Measurements from ENCODE around the gene MUC6.
A peak's percentile ranks its signal among the peaks of the same experiment; 100 is the strongest.

The MUC6 gene

DNA sequence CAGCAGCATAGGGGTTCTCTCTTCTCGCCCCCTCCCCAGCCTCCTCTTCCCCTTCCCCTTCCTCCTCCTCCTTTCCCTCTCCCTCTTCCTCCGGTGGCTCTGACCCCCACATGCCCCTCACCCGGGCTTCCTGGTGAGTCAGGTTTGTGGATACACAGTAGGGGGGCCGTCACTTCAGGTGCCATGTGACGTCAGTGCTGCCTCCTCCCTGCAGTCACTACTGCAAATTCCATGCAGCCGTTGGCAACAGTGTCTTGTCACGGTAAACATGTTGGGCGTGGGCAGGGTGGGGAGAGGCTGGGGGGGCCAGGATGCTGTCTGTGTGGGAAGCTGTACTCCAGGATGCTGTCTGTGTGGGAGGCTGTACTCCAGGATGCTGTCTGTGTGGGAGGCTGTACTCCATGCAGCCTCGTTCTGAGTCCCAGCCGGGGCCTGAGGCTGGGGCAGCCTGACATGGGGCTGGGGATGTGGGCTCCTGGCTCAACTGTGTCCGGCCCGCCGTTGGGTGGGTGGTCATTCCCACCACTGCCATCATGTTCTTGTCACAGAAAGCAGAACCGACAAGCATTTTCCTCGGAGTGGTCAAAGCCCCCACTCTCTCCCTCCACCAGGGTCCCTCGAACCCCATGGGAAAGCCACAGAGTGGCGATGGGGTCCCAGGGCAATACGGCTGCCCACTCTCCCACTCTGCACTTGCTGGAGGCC is 35.8 kb upstream of the MUC6 start:
- DNase-seq (ENCODE audit: low spot score), result peak; percentile 69

DNA sequence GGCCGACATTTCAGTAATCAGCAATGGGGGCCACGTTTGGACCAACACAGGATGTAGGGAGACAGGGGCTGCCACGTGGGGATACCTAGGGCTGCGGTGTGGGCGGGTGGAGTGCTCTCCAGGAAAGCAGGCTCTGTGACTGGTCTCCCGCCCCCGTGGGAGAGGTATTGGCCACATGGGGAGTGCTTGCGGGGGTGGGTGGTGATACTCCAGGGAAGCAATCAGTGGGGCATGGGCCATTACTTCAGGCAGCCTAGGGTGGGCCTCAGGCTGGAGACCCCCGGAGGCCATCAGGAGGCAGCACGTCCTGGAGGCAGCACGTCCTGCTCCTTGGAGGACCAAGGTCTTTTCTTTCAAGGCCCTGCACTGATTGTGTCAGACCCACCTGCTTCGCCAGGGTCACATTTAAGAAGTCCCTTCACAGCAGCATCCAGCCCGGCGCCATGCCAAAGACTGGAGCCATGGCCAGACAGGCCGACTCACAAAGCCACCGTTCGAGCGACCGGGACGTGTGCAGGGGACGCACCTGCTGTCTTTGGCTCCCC is 35.1 kb upstream of the MUC6 start:
- DNase-seq (ENCODE audit: low spot score), result no peak

DNA sequence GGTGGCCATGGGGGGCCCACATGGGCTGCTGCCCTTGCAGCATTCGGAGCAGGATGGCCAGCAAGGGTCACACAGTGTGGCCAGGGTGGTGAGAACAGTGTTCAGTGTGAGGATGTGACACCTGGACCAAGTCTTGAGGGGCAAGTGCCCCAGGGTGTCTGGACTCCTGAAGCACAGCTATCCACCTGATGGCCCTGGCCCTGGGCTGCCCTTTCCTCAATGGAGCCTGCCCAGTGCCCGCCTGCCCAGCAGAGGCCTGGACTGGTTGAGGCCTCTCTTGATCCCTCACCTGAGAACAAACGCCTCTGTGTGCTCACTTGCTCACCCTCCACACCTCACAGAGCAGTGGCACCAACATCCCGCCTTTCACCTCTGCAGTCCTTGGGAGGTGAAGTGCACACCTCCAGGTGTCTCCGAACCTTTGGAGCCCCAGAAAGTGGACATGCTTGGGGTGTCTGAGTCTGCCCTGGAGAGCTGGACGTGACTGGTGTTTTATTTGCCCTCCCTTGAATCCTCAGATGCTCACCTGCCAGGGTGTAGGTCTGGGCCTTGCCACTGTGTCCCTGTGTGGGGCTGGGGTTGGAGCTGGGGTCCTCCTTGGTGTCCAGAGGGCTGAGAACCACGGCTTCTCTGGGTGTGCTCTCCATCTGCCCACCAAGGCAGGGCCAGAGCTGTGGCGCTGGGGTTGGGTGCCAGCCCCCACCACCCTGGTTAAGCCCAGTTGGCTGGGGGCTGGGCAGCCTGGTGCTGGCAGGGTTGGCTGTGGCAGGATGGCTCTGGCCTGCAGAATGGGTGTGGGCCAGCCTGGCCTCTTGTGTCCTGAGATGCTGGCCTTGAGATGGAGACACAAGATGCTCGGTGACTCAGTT is 34.3 kb upstream of the MUC6 start:
- no peak for DNase-seq (ENCODE audit: low spot score)

DNA sequence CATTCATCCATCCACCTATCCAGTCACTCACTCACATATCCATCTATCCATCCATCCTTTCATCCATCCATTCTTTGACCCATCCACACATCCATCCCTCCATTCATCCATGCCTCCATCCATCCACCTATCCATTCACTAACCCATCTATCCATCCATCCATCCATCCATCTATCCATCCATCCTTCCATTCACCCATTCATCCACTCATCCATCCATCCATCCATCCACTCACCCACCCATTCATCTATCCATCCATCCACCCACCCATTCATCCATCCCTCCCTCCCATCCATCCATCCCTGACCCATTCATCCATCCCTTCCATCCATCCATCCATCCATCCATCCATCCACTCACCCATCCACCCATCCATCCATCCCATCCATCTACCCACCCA is 33.2 kb upstream of the MUC6 start:
- no peak for DNase-seq (ENCODE audit: low spot score)

DNA sequence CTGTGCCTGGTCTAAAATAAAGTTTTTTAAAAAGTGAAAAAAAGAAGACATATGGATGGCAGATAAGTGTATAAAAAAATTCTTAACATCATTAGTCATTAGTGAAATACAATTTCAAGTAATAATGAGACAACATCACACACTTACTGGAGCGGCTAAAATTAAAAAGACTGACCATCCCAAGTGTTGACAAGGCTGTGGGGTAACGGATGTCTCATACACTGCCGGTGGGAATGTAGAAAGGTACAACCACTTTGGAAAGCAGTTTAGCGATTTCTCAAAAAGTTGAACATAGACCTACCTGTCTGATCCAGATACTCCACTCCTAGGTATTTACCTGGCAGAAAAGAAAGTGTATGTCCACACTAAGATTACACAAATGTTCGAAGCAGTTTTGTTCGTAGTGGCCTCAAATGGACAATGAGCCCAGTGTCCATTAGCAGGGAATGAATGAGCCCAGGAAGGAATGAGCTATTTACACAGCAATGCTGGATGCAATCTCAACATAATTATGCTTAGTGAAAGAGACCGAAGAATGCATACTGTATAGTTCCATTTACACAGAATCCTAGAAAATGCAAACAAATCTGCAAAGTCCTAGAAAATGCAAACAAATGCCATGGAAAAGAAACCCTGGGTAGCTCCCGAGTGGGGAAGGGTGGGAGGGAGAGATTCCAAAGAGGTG is 31.4 kb upstream of the MUC6 start:
- no peak for DNase-seq (ENCODE audit: low spot score)

DNA sequence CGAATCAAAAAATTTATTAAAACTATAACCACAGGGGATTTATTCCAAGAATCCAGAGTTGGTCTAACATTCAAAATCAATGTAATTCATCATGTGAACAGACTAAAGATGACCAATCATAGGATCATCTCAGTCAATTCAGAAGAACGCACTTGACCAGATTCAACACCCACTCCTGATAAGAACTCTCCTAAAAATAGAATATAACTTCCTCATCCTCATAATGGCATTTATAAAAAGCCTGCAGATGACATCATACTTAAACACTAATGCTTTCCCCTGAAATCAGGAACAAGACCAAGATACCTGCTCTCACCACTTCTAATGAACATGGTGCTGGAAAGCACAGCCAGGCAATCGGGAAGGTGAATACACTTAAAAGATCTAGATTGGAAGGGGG is 27.6 kb upstream of the MUC6 start:
- no peak for DNase-seq (ENCODE audit: low spot score)

DNA sequence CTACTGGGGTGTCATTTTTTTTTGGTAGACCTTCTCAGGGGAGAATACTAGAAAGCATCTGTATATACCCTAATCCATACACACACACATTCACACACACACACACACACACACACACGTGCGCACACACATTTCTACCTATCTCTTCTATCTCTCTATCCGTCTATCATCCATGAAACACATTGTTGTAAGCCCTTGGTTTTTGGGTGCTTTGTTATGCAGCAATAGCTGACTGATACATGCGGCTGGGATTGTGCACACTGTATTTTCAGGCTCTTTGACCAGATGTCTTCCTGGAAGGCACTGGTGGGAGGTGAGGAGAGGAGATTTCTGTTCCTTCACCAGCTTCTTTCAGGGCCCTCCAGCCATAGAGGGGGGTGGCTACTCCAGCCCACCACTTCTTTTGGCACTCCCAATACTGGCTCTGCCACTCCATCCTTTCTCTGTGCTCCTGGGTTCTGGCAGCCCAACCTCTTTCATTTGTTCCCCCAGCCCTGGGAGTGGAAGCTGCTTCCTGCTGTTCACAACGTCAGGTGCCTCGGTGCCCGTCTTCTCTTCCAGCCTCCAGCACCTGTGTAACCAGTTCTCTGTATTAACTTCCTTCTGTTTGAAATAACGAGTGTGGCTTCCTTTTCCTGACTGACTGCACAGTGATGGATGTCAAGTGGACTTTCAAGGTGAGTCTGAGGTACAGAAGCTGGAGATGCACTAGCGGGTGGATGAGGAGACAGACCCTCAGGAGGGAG is 25.7 kb upstream of the MUC6 start:
- DNase-seq (ENCODE audit: low spot score), result no peak

DNA sequence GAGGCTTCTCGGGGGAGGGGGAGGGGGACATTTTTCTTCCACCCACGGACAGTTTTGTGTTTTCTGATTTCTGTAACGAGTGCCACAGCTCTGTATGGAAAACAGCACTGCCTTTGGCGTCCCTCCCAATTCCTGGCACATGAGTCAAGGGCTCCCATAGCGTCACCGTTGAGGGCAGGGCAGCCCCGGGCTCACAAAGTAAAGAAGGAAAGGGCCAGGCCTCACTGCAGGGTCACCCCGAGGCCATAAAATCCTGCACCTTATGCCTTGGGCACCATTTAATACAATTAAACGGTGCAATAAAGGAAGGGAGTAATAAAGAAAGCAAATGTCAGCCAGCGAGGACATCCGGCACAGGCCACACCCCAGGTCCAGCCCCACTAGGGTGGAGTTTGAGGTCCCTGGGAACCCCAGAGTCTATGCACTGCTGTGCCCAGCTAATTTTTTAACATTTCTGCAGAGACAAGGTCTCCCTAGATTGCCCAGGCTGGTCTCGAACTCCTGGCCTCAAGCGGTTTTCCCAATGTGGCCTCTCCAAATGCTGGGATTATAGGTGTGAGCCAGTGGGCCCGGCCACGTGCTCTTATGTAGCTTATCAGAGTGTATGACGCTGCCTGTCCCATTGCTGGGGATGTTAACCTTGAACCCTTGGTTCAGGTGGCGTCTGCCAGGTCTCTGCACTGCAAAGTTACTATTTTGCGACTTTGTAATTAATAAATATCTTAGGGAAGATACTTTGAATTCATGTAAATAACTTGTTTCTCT is 24.5 kb upstream of the MUC6 start:
- DNase-seq (ENCODE audit: low spot score), result no peak

DNA sequence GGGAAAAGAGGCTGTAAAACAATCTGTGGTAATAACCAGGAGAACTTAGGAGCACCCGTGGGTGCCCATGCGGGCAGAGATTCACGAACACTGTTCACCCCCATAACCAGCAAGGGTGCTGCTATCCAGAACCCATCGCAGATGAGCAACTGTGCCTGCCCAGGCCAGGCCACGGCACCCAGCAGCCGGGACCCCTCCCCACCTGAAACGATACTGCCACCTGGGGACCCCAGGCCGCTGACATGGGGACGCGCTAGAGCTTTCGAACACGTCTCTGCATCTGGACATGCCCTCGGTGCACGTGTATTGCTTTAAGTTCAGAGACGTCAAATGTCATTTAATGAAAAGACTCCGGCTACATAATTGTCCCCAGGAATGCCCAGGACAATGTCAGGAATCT is 23.9 kb upstream of the MUC6 start:
- no peak for DNase-seq (ENCODE audit: low spot score)

DNA sequence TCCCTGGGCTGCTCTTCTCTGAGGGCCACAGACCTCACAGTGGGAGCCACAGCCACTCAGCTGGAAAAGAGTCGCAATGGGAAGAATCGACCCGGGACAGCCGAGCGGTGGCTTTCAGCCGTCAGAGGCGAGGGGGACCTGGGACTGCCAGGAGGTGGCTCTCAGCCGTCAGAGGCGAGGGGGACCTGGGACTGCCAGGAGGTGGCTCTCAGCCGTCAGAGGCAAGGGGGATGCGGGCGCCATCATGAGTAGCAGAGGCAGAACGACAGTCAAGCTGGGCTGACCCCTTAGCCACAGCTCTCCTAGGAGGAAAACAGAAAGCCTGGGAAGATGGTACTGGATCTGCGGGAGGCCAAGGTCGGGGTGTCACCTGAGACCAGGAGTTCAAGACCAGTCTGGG is 23.2 kb upstream of the MUC6 start:
- no peak for DNase-seq (ENCODE audit: low spot score)

DNA sequence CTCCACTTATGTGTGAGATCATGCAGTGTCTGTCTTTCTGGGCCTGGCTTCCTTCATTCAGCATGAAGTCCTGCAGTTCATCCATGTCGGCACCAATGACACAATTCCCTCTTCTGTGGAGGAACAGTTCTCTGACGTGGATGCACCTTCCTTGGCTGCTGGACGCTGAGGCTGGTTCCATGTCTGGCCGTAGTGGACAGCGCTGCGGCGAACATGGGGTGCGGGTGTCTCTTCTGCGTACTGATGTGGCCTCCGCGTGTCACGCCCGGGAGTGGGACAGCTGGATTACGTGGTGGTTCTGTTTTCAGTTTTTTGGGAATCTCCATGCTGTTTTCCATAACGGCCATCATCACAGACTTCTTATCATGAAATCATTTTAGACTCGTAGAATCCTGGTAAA is 21.3 kb upstream of the MUC6 start:
- no peak for DNase-seq (ENCODE audit: low spot score)

DNA sequence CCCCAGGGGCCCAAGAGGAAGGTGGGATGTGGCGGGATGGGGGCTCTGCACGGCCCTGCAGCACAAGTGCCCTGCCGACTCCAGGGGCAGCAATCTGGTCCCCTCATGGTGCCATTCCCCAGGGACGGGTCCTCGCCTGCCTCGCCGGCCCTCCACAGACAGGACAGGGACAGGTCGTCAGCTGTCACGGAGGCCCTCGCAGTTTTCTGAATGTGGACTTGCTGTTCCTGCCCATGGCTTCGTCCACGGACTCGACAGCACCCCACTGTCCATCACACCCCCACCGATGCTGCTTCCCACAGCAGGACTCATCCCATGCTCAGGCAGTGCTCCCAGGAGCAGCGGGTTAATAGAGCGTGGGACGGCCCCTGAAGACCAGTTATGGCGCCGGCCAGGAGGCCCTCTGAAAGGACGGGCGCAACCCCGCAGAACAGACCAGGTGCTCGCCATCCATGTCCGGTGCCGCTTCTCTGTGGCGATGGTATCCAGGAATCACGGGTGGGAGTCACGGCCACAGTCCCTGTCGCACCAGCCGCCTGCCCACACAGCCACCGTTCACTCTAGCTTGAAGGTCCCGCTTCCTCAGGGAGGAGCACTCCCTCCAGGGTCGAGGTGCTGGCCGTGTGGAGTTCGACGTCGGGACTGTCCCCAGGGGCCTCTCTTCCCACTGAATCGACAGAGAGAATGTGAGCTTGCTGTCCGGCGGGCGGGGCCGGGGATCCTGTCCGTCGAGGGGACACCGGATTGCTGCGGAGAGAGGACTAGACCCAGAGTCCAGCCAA is 19.7 kb upstream of the MUC6 start:
- DNase-seq (ENCODE audit: low spot score), result no peak

DNA sequence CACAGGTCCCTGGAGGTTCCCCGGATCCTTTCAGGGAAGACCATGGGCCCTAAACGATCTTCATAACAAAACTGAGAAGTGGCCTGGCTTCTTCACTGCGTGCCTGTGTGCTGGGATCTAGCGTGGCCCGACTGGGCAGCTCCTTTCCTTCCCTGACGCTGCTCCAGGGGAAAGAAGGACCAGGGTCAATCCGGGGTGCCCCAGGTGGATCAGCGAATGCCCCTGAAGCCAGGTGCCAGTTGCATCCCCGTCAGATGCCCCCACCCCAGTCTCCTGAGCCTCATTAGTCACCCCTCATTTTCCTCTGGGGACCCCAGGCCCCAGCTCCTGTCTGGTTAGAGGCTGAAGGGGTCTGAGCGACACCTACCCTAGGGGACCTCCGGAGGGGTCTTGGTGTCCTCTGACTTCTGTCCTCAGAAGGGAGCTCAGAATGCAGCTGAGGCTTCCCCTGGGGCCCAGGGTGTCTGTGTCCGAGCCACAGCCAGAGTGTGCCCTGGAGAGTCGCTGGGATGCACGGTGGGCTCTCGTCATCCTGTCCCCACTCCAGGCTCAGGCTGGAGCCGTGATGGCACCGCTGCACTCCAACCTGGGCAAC is 18.7 kb upstream of the MUC6 start:
- DNase-seq (ENCODE audit: low spot score), result no peak

DNA sequence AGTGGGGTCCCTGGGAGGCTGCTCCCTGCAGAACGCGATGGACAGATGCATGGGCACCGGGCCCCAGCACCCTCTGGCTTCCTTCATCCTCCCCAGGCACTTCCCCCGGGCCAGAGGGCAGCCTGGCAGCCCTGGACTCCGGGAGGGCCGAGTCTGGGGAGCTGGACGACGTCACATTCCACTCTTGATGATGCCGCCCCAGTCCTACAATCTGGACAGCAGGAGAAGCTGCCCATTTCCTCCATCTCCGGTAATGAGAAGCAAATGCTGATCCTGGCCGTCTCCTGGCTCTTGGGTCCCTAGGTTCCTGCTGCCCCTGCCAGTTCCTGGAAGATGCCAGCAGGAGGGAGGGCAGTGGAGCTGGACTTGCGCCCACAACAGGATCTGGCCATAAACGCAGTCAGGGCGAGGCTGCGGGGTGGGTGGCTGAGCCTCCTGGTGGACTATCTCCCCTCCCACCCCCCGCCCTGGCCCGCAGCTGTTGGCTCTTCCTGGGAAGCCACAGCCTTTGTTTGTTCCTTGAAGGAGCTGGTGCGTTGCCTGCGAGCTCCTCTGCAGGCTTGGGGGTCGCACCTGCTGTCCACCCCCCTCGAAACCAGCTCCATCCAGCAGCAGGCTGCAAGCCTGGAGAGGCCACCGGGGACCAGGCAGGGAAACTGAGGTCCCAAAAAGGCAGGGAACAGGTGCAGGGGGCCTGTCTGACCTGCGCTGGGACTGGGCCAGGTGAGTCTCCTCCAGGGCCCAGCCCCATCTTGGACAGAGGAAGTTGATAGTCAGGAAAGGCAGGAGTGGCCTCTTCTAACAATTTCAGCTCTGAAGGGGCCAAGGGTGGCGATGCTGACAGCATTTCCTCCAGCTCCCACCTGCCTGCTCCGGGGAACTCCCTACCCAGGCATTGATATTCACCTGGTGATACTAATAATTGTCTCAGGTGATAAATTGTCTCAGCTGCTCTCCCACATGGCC is 17.9 kb upstream of the MUC6 start:
- no peak for DNase-seq (ENCODE audit: low spot score)

DNA sequence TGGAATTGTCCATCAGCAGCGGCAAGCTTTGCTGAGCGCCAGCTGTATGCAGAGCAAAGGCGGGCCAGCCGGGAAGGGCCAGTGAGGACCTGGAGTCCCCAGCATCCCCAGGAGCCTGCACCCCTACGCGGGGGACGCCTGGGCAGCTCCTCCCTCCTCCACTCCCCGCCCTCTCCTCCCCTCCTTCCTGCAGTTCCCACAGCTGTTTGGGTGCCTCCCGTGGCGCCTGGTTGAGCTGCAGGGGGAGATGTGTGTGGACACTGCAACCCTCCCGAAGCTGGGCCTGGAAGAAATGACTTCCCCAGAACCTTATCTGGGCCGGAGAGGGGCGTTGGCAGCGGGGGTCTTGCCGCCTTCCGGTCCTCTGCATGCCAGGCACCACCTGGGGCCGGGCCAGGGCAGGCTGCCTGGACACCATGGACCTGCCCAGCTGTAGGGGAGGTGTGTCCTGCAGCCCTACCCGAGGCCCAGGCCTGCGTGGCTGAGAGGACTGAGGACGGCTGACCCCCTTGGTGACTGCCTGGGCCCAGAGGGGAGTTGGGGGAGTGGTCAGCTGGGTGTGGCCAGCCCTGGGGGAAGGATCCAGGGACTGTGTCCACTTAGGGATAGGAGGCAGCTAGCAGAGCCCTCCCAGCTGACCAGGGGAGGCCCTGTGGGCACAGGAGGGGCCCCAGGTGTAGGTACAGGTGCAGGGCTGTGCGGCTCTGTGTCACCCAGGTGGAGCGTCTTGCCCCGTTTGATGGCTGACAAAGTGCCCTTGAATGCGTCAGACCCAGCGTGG is 16.8 kb upstream of the MUC6 start:
- DNase-seq (ENCODE audit: low spot score), result no peak

DNA sequence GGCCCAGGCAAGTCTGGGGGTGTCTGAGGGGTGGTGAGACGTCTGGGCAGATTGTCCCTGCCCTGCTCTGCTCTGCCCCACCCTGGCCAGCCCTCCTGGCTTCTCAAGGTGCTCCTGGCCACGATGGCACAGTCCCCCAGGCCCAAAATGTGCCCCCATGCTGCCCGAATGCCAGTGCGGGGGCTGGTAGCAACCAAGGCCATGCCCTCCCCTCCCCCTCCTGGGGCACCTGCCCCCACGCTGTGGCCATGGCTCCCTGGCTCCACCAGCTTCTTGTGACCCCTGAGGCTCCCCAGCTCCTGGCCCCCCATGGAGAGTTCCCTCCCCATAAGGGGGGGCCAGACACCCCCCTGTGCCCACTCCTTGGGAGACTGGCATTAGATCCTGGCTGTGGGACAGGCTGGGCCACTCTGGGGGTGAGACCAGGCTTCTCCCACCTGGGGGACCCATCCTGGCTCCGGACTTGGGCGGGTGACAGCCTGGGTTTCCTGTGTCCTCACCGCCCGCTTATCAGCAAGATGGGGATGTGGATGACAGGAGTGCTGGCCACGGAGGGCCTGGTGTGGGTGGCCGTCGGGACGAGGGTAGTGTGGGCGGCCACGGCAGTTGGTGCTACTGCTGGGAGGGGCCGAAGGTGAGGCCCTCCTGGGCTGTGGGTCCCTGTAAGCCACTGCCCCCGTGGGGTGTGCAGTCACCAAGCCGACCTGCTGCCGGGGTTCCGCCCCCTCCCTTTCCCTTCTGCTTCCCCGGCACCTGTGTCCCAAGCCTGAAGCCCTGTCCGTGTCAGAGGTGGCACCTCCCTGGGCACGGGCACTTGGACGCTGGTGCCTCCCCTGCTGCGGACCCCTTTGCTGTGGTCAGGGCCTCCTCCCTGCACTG is 15.9 kb upstream of the MUC6 start:
- DNase-seq (ENCODE audit: low spot score), result no peak
